Astrocyte (in vitro differentiated cells and primary cell): ENCODE data around the gene KRT13. TPM values are rescaled to one million over a fixed set of nuclear protein-coding genes. Genes with fewer than 3 reads are reported as not detected.

ENCODE experiments used
- DNase-seq: peaks from one replicate; pipeline ENCODE4 v3.0.0-alpha.2; 2010; ENCODE audit warnings: low read depth
- FAIRE-seq: peaks from 2 replicates; lab custom pipeline; 2011; peaks lifted over from hg19 to GRCh38; lab: Jason Lieb, UNC
- H2AFZ ChIP-seq: 2 replicates; pipeline ENCODE4 v1.6.0; 2012; ENCODE audit warnings: low read depth, low read length, inconsistent platforms
- H3K27ac ChIP-seq: 2 replicates; pipeline ENCODE4 v1.5.1; 2011; ENCODE audit warnings: low read depth, low read length, inconsistent platforms
- H3K27me3 ChIP-seq: 2 replicates; pipeline ENCODE4 v1.6.0; 2011; ENCODE audit warnings: low read length, inconsistent platforms; ENCODE audit not compliant: insufficient read depth
- H3K36me3 ChIP-seq: 2 replicates; pipeline ENCODE4 v1.5.1; 2011; ENCODE audit warnings: low read length, inconsistent platforms; ENCODE audit not compliant: insufficient read depth
- H3K4me1 ChIP-seq: 2 replicates; pipeline ENCODE4 v1.5.1; 2011; ENCODE audit warnings: low read length, inconsistent platforms; ENCODE audit not compliant: insufficient read depth
- H3K4me2 ChIP-seq: 2 replicates; pipeline ENCODE4 v1.6.0; 2012; ENCODE audit warnings: low read length, inconsistent platforms
- H3K4me3 ChIP-seq: 2 replicates; pipeline ENCODE4 v1.5.1; 2011; ENCODE audit warnings: low read depth, mild to moderate bottlenecking, low read length, inconsistent platforms; ENCODE audit not compliant: insufficient read depth
- H3K79me2 ChIP-seq: 2 replicates; pipeline ENCODE4 v1.6.0; 2012; ENCODE audit warnings: mild to moderate bottlenecking, low read length, inconsistent platforms; ENCODE audit not compliant: insufficient read depth
- H3K9ac ChIP-seq: 2 replicates; pipeline ENCODE4 v1.6.0; 2012; ENCODE audit warnings: mild to moderate bottlenecking, low read length, inconsistent platforms
- H3K9me3 ChIP-seq: 2 replicates; pipeline ENCODE4 v1.5.1; 2012; ENCODE audit warnings: low read depth, mild to moderate bottlenecking, low read length, inconsistent platforms; ENCODE audit not compliant: insufficient read depth
- H4K20me1 ChIP-seq: 2 replicates; pipeline ENCODE4 v1.6.0; 2012; ENCODE audit warnings: low read length, inconsistent platforms; ENCODE audit not compliant: insufficient read depth
- H3K27ac Mint-ChIP-seq: one replicate; pipeline ENCODE4 v1.8.0; 2021; ENCODE audit warnings: mild to moderate bottlenecking, mixed read lengths; ENCODE audit not compliant: unreplicated experiment
- H3K27me3 Mint-ChIP-seq: one replicate; pipeline ENCODE4 v1.8.0; 2021; ENCODE audit warnings: low read depth, mixed read lengths; ENCODE audit not compliant: unreplicated experiment
- H3K36me3 Mint-ChIP-seq: one replicate; pipeline ENCODE4 v1.8.0; 2021; ENCODE audit warnings: low read depth, mixed read lengths; ENCODE audit not compliant: unreplicated experiment
- H3K4me1 Mint-ChIP-seq: one replicate; pipeline ENCODE4 v1.8.0; 2021; ENCODE audit warnings: low read depth, mixed read lengths; ENCODE audit not compliant: unreplicated experiment
- H3K4me3 Mint-ChIP-seq: one replicate; pipeline ENCODE4 v1.8.0; 2021; ENCODE audit warnings: mild to moderate bottlenecking, moderate library complexity, mixed read lengths; ENCODE audit not compliant: unreplicated experiment
- H3K9me3 Mint-ChIP-seq: one replicate; pipeline ENCODE4 v1.8.0; 2021; ENCODE audit warnings: mild to moderate bottlenecking, mixed read lengths; ENCODE audit not compliant: unreplicated experiment
- CTCF ChIP-seq: IDR thresholded peaks from 2 replicates; pipeline ENCODE4 v1.5.1; 2011; ENCODE audit warnings: low read depth, mild to moderate bottlenecking, inconsistent platforms, low read length, moderate library complexity; ENCODE audit not compliant: insufficient read depth
- EZH2 ChIP-seq: IDR thresholded peaks from 2 replicates; pipeline ENCODE4 v1.6.1; 2012; ENCODE audit warnings: mild to moderate bottlenecking, low read length, inconsistent platforms; ENCODE audit not compliant: insufficient read depth
- total RNA-seq: library from RNA; stranded (reverse); gene quantifications from 2 replicates; pipeline ENCODE4 v1.2.1, GENCODE V29; 2021

Gene KRT13
- total RNA-seq, 1 donor from 2014 or later: not detected

- TF ChIP-seq CTCF: no peak
- FAIRE-seq (no peak), DNase-seq (no peak)
- no peaks in the 10 kb centered on the region for H3K27me3 ChIP-seq
- H3K4me3 Mint-ChIP-seq: no peak overlapping the region
- no peaks in the 10 kb centered on the region for H3K79me2 ChIP-seq
- peaks cover 10% of the 10 kb centered on the region for H3K27me3 Mint-ChIP-seq
- no peak overlapping the region for H3K27ac ChIP-seq
- H3K36me3 ChIP-seq: no peaks in the 10 kb centered on the region
- peak overlapping the region; percentile 26 for H3K9ac ChIP-seq
- H4K20me1 ChIP-seq: no peaks in the 10 kb centered on the region
- peak overlapping the region; percentile 81 for H3K27ac Mint-ChIP-seq
- no peaks in the 10 kb centered on the region for H3K9me3 ChIP-seq
- H3K4me1 ChIP-seq: peaks cover 35% of the 10 kb centered on the region
- no peaks in the 10 kb centered on the region for H3K9me3 Mint-ChIP-seq
- H3K4me1 Mint-ChIP-seq: peaks cover 21% of the 10 kb centered on the region
- H2AFZ ChIP-seq: no peak overlapping the region
- no peak overlapping the region for H3K4me2 ChIP-seq
- H3K36me3 Mint-ChIP-seq: no peaks in the 10 kb centered on the region
- no peak overlapping the region for H3K4me3 ChIP-seq
These were observed 44.2 kb upstream of the KRT13 start for GRCh38 chr17:41549596-41550039.

- FAIRE-seq (no peak), DNase-seq (peak; percentile 76)
- peak overlapping the region; percentile 62 for H3K4me2 ChIP-seq
These were observed 43.6 kb upstream of the KRT13 start for GRCh38 chr17:41548844-41549595.

More at GRCh38 chr17:41548844-41549595, 43.6 kb upstream of the KRT13 start:
- H3K79me2 ChIP-seq: no peaks in the 10 kb centered on the region
- H3K9ac ChIP-seq: peak overlapping the region; percentile 75
- TF ChIP-seq CTCF (peak; percentile 95), EZH2 (no peak)
- H3K27me3 Mint-ChIP-seq: peaks cover 5% of the 10 kb centered on the region
- H3K4me1 ChIP-seq: peaks cover 40% of the 10 kb centered on the region
- no peaks in the 10 kb centered on the region for H3K36me3 Mint-ChIP-seq
- H3K4me1 Mint-ChIP-seq: peaks cover 25% of the 10 kb centered on the region
- H4K20me1 ChIP-seq: no peaks in the 10 kb centered on the region
- H3K9me3 ChIP-seq: no peaks in the 10 kb centered on the region
- H3K27ac Mint-ChIP-seq: peak overlapping the region; percentile 81
- no peaks in the 10 kb centered on the region for H3K36me3 ChIP-seq
- H2AFZ ChIP-seq: peak overlapping the region; percentile 82
- H3K27me3 ChIP-seq: no peaks in the 10 kb centered on the region
- peak overlapping the region; percentile 40 for H3K4me3 Mint-ChIP-seq
- peak overlapping the region; percentile 90 for H3K27ac ChIP-seq
- no peaks in the 10 kb centered on the region for H3K9me3 Mint-ChIP-seq
- H3K4me3 ChIP-seq: no peak overlapping the region
